ENCODE measurements around the gene C20orf173.

The C20orf173 gene

DNA sequence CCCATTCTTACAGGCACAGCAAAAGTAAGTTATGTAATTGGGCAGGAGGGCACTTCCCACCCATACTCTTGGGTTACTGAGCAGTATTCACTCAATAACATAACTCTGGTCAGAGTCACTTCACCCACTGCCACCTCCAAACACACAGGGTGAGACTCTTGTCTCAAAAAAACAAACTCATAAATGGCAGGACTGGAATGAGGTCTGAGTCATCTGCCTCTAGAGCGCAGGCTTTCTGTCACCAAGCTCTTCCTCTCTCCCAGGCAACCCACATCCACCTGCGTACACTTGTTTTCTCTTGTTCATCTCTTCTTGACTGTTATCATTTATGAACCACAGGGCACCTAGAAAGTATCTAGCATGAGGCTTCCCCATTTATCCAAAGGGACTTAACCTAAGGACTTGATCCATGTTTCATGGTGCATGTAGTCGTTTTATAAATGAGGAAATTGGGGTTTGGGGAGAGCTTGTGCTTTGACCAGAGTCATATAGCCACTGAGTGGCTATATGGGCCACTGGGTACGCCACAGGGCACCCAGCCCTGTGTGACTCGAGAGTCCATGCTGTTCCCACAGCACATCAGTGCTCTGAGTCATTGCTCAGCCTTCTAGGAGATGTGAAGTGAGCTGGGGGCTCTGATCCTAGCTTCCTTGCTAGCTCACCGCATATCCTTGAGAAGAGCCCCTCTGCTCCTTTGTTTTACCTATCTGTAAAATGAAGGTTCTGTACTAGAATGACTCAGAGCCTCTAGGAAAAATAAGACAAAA, 22.4 kb downstream of the C20orf173 start:
- no peaks in the 10 kb centered on the region for H3K9me3 ChIP-seq (ENCODE audit: insufficient read depth, low read length, severe bottlenecking)
- no peaks in the 10 kb centered on the region for H3K4me1 ChIP-seq (ENCODE audit: insufficient read depth, low read length)
- no peak overlapping the region for H3K4me3 ChIP-seq (ENCODE audit: low read depth in 1 of 2, low read length in 2 of 2)
- peaks cover 96% of the 10 kb centered on the region for H3K36me3 ChIP-seq (ENCODE audit: insufficient read depth, low read length)
- ATAC-seq (ENCODE audit: insufficient read depth, low read depth) (no peak), DNase-seq (no peak)
- no peak overlapping the region for H3K4me2 ChIP-seq (ENCODE audit: insufficient read depth, low read length)
- no peak overlapping the region for H3K9ac ChIP-seq (ENCODE audit: low read depth, low read length)
- H3K79me2 ChIP-seq (ENCODE audit: insufficient read depth, low read length): no peaks in the 10 kb centered on the region
- no peak overlapping the region for H3K27ac ChIP-seq (ENCODE audit: low read length)
- no peak overlapping the region for H2AFZ ChIP-seq (ENCODE audit: low read depth, low read length)
- TF ChIP-seq, protein P1, sequence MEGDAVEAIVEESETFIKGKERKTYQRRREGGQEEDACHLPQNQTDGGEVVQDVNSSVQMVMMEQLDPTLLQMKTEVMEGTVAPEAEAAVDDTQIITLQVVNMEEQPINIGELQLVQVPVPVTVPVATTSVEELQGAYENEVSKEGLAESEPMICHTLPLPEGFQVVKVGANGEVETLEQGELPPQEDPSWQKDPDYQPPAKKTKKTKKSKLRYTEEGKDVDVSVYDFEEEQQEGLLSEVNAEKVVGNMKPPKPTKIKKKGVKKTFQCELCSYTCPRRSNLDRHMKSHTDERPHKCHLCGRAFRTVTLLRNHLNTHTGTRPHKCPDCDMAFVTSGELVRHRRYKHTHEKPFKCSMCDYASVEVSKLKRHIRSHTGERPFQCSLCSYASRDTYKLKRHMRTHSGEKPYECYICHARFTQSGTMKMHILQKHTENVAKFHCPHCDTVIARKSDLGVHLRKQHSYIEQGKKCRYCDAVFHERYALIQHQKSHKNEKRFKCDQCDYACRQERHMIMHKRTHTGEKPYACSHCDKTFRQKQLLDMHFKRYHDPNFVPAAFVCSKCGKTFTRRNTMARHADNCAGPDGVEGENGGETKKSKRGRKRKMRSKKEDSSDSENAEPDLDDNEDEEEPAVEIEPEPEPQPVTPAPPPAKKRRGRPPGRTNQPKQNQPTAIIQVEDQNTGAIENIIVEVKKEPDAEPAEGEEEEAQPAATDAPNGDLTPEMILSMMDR (IDR thresholded peaks at IDR 0.05; ENCODE audit: borderline replicate concordance, extremely low read depth, low read length, poor library complexity, severe bottlenecking): no peak
- no peak for TF ChIP-seq EZH2 (IDR thresholded peaks at IDR 0.05; ENCODE audit: borderline replicate concordance, low read depth, low read length, severe bottlenecking)
- H4K20me1 ChIP-seq (ENCODE audit: insufficient read depth, low read length): 0 out of 2 replicates have a peak, but pooled peaks cover 4% of the 10 kb centered on the region
- no peaks in the 10 kb centered on the region for H3K27me3 ChIP-seq (ENCODE audit: insufficient read depth, low read length, poor library complexity)

DNA sequence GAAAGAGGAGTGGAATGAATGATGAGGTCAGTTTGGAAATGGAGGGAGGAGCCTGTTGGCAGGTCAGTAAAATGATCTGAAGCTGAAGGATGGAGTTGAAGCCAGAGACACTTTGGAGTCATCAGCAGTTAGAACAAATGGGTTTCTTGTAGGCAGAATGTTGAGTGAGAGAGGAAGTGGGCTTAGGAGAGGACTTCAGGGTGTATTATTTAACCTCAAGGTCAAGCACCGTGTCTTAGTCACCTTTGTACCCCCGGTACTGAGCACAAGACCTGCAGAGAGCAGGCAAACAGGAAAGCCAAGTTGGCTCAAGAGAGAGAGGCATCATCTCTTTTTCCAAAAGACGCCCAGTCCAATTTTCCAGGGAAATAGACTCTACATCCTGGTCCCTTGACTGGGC, 23.3 kb downstream of the C20orf173 start:
- Histone ChIP-seq H2AFZ (ENCODE audit: low read depth, low read length) (no peak overlapping the region), H3K9me3 (ENCODE audit: insufficient read depth, low read length, severe bottlenecking) (no peaks in the 10 kb centered on the region), H3K4me2 (ENCODE audit: insufficient read depth, low read length) (no peak overlapping the region), H3K79me2 (ENCODE audit: insufficient read depth, low read length) (no peaks in the 10 kb centered on the region), H3K9ac (ENCODE audit: low read depth, low read length) (no peak overlapping the region), H4K20me1 (ENCODE audit: insufficient read depth, low read length) (0 out of 2 replicates have a peak, but pooled peaks cover 4% of the 10 kb centered on the region), H3K27me3 (ENCODE audit: insufficient read depth, low read length, poor library complexity) (no peaks in the 10 kb centered on the region), H3K27ac (ENCODE audit: low read length) (no peak overlapping the region), H3K36me3 (ENCODE audit: insufficient read depth, low read length) (peaks cover 95% of the 10 kb centered on the region), H3K4me3 (ENCODE audit: low read depth in 1 of 2, low read length in 2 of 2) (no peak overlapping the region), H3K4me1 (ENCODE audit: insufficient read depth, low read length) (no peaks in the 10 kb centered on the region)
- ATAC-seq (ENCODE audit: insufficient read depth, low read depth) (no peak), DNase-seq (no peak)
- no peak for TF ChIP-seq EZH2 (IDR thresholded peaks at IDR 0.05; ENCODE audit: borderline replicate concordance, low read depth, low read length, severe bottlenecking)
- TF ChIP-seq, protein P1 (IDR thresholded peaks at IDR 0.05; ENCODE audit: borderline replicate concordance, extremely low read depth, low read length, poor library complexity, severe bottlenecking): no peak

DNA sequence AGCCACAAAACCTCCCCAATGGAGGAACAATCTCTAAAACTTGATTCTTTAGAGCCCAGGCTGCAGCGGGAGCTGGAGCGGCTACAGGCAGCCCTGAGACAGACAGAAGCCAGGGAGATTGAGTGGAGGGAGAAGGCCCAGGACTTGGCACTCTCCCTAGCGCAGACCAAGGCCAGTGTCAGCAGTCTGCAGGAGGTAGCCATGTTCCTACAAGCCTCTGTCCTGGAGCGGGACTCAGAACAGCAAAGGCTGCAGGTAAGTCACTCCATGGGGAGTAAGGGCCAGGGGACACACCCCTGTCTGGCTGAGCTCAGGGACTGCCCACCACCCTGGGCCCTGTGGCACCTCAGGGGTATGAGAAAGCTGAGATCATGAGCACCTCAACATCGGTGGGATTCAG, 24.7 kb downstream of the C20orf173 start:
- Histone ChIP-seq H3K36me3 (ENCODE audit: insufficient read depth, low read length) (peaks cover 95% of the 10 kb centered on the region), H3K79me2 (ENCODE audit: insufficient read depth, low read length) (no peaks in the 10 kb centered on the region), H3K4me2 (ENCODE audit: insufficient read depth, low read length) (no peak overlapping the region), H3K27ac (ENCODE audit: low read length) (no peak overlapping the region), H3K9ac (ENCODE audit: low read depth, low read length) (no peak overlapping the region), H4K20me1 (ENCODE audit: insufficient read depth, low read length) (0 out of 2 replicates have a peak, but pooled peaks cover 4% of the 10 kb centered on the region), H2AFZ (ENCODE audit: low read depth, low read length) (no peak overlapping the region), H3K4me3 (ENCODE audit: low read depth in 1 of 2, low read length in 2 of 2) (no peak overlapping the region), H3K9me3 (ENCODE audit: insufficient read depth, low read length, severe bottlenecking) (no peaks in the 10 kb centered on the region), H3K27me3 (ENCODE audit: insufficient read depth, low read length, poor library complexity) (no peaks in the 10 kb centered on the region), H3K4me1 (ENCODE audit: insufficient read depth, low read length) (no peaks in the 10 kb centered on the region)
- TF ChIP-seq, protein P1 (IDR thresholded peaks at IDR 0.05; ENCODE audit: borderline replicate concordance, extremely low read depth, low read length, poor library complexity, severe bottlenecking): no peak
- TF ChIP-seq EZH2 (IDR thresholded peaks at IDR 0.05; ENCODE audit: borderline replicate concordance, low read depth, low read length, severe bottlenecking): no peak
- ATAC-seq (ENCODE audit: insufficient read depth, low read depth) (no peak), DNase-seq (no peak)
